ENCODE measurements around the gene C17orf78.

- no peak for TF ChIP-seq CTCF (optimal IDR thresholded peaks at IDR 0.05 in 1 of 3, IDR thresholded peaks at IDR 0.05 in 1 of 3, conservative IDR thresholded peaks at IDR 0.05 in 1 of 3; ENCODE audit: extremely low read depth in 1 of 3, insufficient read depth in 2 of 3, low read length in 3 of 3)
- TF ChIP-seq EZH2 (IDR thresholded peaks at IDR 0.05; ENCODE audit: low read length), result no peak
Measured at GRCh38 chr17:37361543-37361942, 14.2 kb upstream of the C17orf78 start.
